Thoracic aorta endothelial cell (primary cell): ENCODE data around the gene HIF1A. TPM values are rescaled to one million over a fixed set of nuclear protein-coding genes. Genes with fewer than 3 reads are reported as not detected.

ENCODE experiments used
- total RNA-seq: library from RNA; depleted of rRNA; stranded (reverse); fragments of >200 nt; gene quantifications from 2 replicates; pipeline ENCODE4 v1.2.3, GENCODE V29; 2012

The HIF1A gene
- 238 and 252 TPM in 2 replicates for total RNA-seq

GRCh38 chr14:61694830-61695694 is at the start of gene HIF1A:
HIF1A (plus strand) TSS chr14:61695513; CDS start chr14:61695805, 292 bp downstream.

GRCh38 chr14:61761959-61762786 is 66.9 kb downstream of the HIF1A start, which contains the start of gene SNAPC1:
SNAPC1 (plus strand) TSS chr14:61762420; CDS start chr14:61762461, 41 bp downstream.

Other genes with a start within 250 kb of the HIF1A start
- 18.5 and 20.3 TPM in 2 replicates for gene SNAPC1, start 66.9 kb downstream of the HIF1A start, total RNA-seq
- under 0.01 and 0.13 TPM in 2 replicates for gene SYT16, start 117.2 kb downstream of the HIF1A start, total RNA-seq